ENCODE measurements around the gene PIK3R5. TPM values are rescaled to one million over a fixed set of nuclear protein-coding genes. Genes with fewer than 3 reads are reported as not detected.

Gene PIK3R5
- total RNA-seq, 2 donors from 2014 or later = 3.2 to 10.4 TPM

- Histone ChIP-seq H3K9me3 (no peaks in the 10 kb centered on the region), H3K27ac (no peak overlapping the region), H3K36me3 (no peaks in the 10 kb centered on the region), H3K27me3 (replicated peaks; ENCODE audit: insufficient read depth) (no peaks in the 10 kb centered on the region), H3K4me1 (replicated peaks) (no peaks in the 10 kb centered on the region), H3K4me3 (no peak overlapping the region)
- DNase-seq (ENCODE audit: low spot score) = no peak
- intact Hi-C loops (cut with DNase I) = no loop called here
- TF ChIP-seq POLR2AphosphoS5 (IDR thresholded peaks at IDR 0.05) (no peak), POLR2A (IDR thresholded peaks at IDR 0.05) (no peak)
- TF ChIP-seq, protein P1, sequence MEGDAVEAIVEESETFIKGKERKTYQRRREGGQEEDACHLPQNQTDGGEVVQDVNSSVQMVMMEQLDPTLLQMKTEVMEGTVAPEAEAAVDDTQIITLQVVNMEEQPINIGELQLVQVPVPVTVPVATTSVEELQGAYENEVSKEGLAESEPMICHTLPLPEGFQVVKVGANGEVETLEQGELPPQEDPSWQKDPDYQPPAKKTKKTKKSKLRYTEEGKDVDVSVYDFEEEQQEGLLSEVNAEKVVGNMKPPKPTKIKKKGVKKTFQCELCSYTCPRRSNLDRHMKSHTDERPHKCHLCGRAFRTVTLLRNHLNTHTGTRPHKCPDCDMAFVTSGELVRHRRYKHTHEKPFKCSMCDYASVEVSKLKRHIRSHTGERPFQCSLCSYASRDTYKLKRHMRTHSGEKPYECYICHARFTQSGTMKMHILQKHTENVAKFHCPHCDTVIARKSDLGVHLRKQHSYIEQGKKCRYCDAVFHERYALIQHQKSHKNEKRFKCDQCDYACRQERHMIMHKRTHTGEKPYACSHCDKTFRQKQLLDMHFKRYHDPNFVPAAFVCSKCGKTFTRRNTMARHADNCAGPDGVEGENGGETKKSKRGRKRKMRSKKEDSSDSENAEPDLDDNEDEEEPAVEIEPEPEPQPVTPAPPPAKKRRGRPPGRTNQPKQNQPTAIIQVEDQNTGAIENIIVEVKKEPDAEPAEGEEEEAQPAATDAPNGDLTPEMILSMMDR (IDR thresholded peaks at IDR 0.05) = no peak
- 89% methylated on average over 9 of the region's 9 CpGs for WGBS
Observed at GRCh38 chr17:8949061-8949661, 16.3 kb downstream of the PIK3R5 start.

GRCh38 chr17:8948462-8948861, 17.0 kb downstream of the PIK3R5 start:
- TF ChIP-seq, protein P1 (IDR thresholded peaks at IDR 0.05) = no peak
- TF ChIP-seq POLR2A (IDR thresholded peaks at IDR 0.05) (no peak), POLR2AphosphoS5 (IDR thresholded peaks at IDR 0.05) (no peak)
- DNase-seq (ENCODE audit: low spot score) = no peak
- WGBS = 87% methylated on average over 7 of the region's 7 CpGs
- Histone ChIP-seq H3K27me3 (replicated peaks; ENCODE audit: insufficient read depth) (no peaks in the 10 kb centered on the region), H3K4me3 (no peak overlapping the region), H3K36me3 (no peaks in the 10 kb centered on the region), H3K27ac (no peak overlapping the region), H3K4me1 (replicated peaks) (no peaks in the 10 kb centered on the region), H3K9me3 (no peaks in the 10 kb centered on the region)
- intact Hi-C loops (cut with DNase I) = no loop called here

- DNase-seq (ENCODE audit: low spot score) = no peak
- Histone ChIP-seq H3K4me3 (no peak overlapping the region), H3K27me3 (replicated peaks; ENCODE audit: insufficient read depth) (no peaks in the 10 kb centered on the region), H3K36me3 (no peaks in the 10 kb centered on the region), H3K4me1 (replicated peaks) (no peaks in the 10 kb centered on the region), H3K27ac (no peak overlapping the region), H3K9me3 (no peaks in the 10 kb centered on the region)
- intact Hi-C loops (cut with DNase I) = no loop called here
- whole genome bisulfite sequencing = 89% methylated on average over 7 of the region's 7 CpGs
- TF ChIP-seq, protein P1 (IDR thresholded peaks at IDR 0.05) = no peak
- TF ChIP-seq POLR2A (IDR thresholded peaks at IDR 0.05) (no peak), POLR2AphosphoS5 (IDR thresholded peaks at IDR 0.05) (no peak)
Observed at GRCh38 chr17:8947201-8947600, 18.3 kb downstream of the PIK3R5 start.

- Histone ChIP-seq H3K27me3 (replicated peaks; ENCODE audit: insufficient read depth) (no peaks in the 10 kb centered on the region), H3K9me3 (no peaks in the 10 kb centered on the region), H3K4me3 (no peak overlapping the region), H3K36me3 (no peaks in the 10 kb centered on the region), H3K4me1 (replicated peaks) (no peaks in the 10 kb centered on the region), H3K27ac (no peak overlapping the region)
- 83% methylated on average over 6 of the region's 6 CpGs for WGBS
- intact Hi-C loops (cut with DNase I) = no loop called here
- DNase-seq (ENCODE audit: low spot score) = no peak
- TF ChIP-seq POLR2A (IDR thresholded peaks at IDR 0.05) (no peak), POLR2AphosphoS5 (IDR thresholded peaks at IDR 0.05) (no peak)
- TF ChIP-seq, protein P1 (IDR thresholded peaks at IDR 0.05) = no peak
Observed at GRCh38 chr17:8946476-8946875, 19.0 kb downstream of the PIK3R5 start.

DNA sequence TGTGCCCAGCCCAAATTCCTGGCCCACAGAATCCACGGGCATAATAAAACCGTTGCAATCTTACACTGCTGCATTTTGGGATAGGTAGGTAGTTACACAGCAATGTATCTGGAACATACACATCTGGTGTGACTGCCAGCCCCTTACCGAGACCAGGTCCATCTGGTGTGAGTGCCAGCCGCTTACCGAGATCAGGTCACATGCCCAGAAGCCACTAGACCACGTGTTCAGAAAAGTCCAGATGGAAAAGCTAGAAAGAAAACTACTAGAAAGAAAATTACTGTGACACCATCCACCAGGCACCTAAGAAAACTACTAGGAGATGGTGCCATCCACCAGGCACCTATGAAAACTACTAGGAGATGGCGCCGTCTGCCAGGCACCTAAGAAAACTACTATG, 19.4 kb downstream of the PIK3R5 start:
- 80% methylated on average over 8 of the region's 8 CpGs for WGBS
- intact Hi-C loops (cut with DNase I) = no loop called here
- TF ChIP-seq, protein P1 (IDR thresholded peaks at IDR 0.05) = no peak
- TF ChIP-seq POLR2AphosphoS5 (IDR thresholded peaks at IDR 0.05) (no peak), POLR2A (IDR thresholded peaks at IDR 0.05) (no peak)
- Histone ChIP-seq H3K27ac (no peak overlapping the region), H3K4me1 (replicated peaks) (no peaks in the 10 kb centered on the region), H3K27me3 (replicated peaks; ENCODE audit: insufficient read depth) (no peaks in the 10 kb centered on the region), H3K36me3 (no peaks in the 10 kb centered on the region), H3K9me3 (no peaks in the 10 kb centered on the region), H3K4me3 (no peak overlapping the region)
- DNase-seq (ENCODE audit: low spot score) = no peak

Measured in prostate gland (tissue), 2 donors.